Duodenal mucosa (tissue), 2 donors: ENCODE data around the gene TUBGCP2.
A peak's percentile ranks its signal among the peaks of the same experiment; 100 is the strongest.

Experiments used
- H3K27ac ChIP-seq: one replicate; pipeline ENCODE4 v1.7.0; 2013; ENCODE audit warnings: low read depth, low read length
- H3K27me3 ChIP-seq, 2 donors: one replicate each; pipeline ENCODE4 v1.7.0; 2013; ENCODE audit warnings: low read length in 2 of 2, control low read depth in 1 of 2; ENCODE audit not compliant: insufficient read depth in 2 of 2, control insufficient read depth in 1 of 2
- H3K36me3 ChIP-seq, 2 donors: one replicate each; pipeline ENCODE4 v1.7.0; 2013; ENCODE audit warnings: low read length in 2 of 2, control low read depth in 1 of 2; ENCODE audit not compliant: insufficient read depth in 2 of 2, control insufficient read depth in 1 of 2
- H3K4me1 ChIP-seq, 2 donors: one replicate each; pipeline ENCODE4 v1.7.0; 2013; ENCODE audit warnings: low read length in 2 of 2, control low read depth in 1 of 2; ENCODE audit not compliant: insufficient read depth in 2 of 2, control insufficient read depth in 1 of 2
- H3K4me3 ChIP-seq, 2 donors: one replicate each; pipeline ENCODE4 v1.7.0; 2013; ENCODE audit warnings: low read length in 2 of 2, low read depth in 1 of 2
- H3K9ac ChIP-seq, 2 donors: one replicate each; pipeline ENCODE4 v1.7.0; 2013; ENCODE audit warnings: low read length in 2 of 2, low read depth in 1 of 2
- H3K9me3 ChIP-seq, 2 donors: one replicate each; pipeline ENCODE4 v1.7.0; 2013; ENCODE audit warnings: low read length in 2 of 2, control low read depth in 1 of 2; ENCODE audit not compliant: control insufficient read depth in 1 of 2

Gene TUBGCP2

GRCh38 chr10:133351408-133352318, 43.0 kb upstream of the TUBGCP2 start:
- Histone ChIP-seq H3K9ac (no peak overlapping the region), H3K27ac (no peak overlapping the region)

GRCh38 chr10:133350950-133351329, 42.3 kb upstream of the TUBGCP2 start:
- no peak overlapping the region for H3K4me3 ChIP-seq
- H3K27ac ChIP-seq: no peak overlapping the region
- peaks cover 0 to 5% of the 10 kb centered on the region in 2 donors for H3K27me3 ChIP-seq
- H3K4me1 ChIP-seq: peaks cover 10 to 18% of the 10 kb centered on the region in 2 donors
- H3K9ac ChIP-seq: no peak overlapping the region
- peaks cover 0 to 10% of the 10 kb centered on the region in 2 donors for H3K36me3 ChIP-seq
- no peaks in the 10 kb centered on the region for H3K9me3 ChIP-seq

More at GRCh38 chr10:133351408-133352318, 43.0 kb upstream of the TUBGCP2 start:
- Histone ChIP-seq H3K9me3 (no peaks in the 10 kb centered on the region), H3K36me3 (peaks cover 0 to 13% of the 10 kb centered on the region in 2 donors), H3K4me3 (no peak overlapping the region), H3K27me3 (peaks cover 0 to 5% of the 10 kb centered on the region in 2 donors), H3K4me1 (peaks cover 17 to 21% of the 10 kb centered on the region in 2 donors)

GRCh38 chr10:133350283-133350949, 41.7 kb upstream of the TUBGCP2 start:
- Histone ChIP-seq H3K27me3 (peaks cover 0 to 5% of the 10 kb centered on the region in 2 donors), H3K9ac (no peak overlapping the region), H3K4me3 (no peak overlapping the region), H3K27ac (no peak overlapping the region), H3K9me3 (no peaks in the 10 kb centered on the region), H3K4me1 (peaks cover 7 to 18% of the 10 kb centered on the region in 2 donors), H3K36me3 (peaks cover 0 to 8% of the 10 kb centered on the region in 2 donors)

GRCh38 chr10:133349577-133350011, 40.9 kb upstream of the TUBGCP2 start:
- no peak overlapping the region for H3K27ac ChIP-seq
- H3K27me3 ChIP-seq: peaks cover 0 to 5% of the 10 kb centered on the region in 2 donors
- peaks cover 7 to 18% of the 10 kb centered on the region in 2 donors for H3K4me1 ChIP-seq
- no peak overlapping the region for H3K9ac ChIP-seq
- no peak overlapping the region for H3K4me3 ChIP-seq
- H3K36me3 ChIP-seq: peaks cover 0 to 8% of the 10 kb centered on the region in 2 donors
- no peaks in the 10 kb centered on the region for H3K9me3 ChIP-seq

GRCh38 chr10:133349160-133349568, 40.5 kb upstream of the TUBGCP2 start:
- no peaks in the 10 kb centered on the region for H3K9me3 ChIP-seq
- no peak overlapping the region for H3K27ac ChIP-seq
- H3K4me1 ChIP-seq: peaks cover 7 to 18% of the 10 kb centered on the region in 2 donors
- H3K9ac ChIP-seq: no peak overlapping the region
- peaks cover 0 to 5% of the 10 kb centered on the region in 2 donors for H3K27me3 ChIP-seq
- peaks cover 0 to 5% of the 10 kb centered on the region in 2 donors for H3K36me3 ChIP-seq
- H3K4me3 ChIP-seq: no peak overlapping the region

- Histone ChIP-seq H3K27me3 (peaks cover 0 to 5% of the 10 kb centered on the region in 2 donors), H3K9ac (peak overlapping the region; percentile 43 to 78), H3K4me3 (peak overlapping the region; percentile 67 to 72), H3K9me3 (no peaks in the 10 kb centered on the region), H3K4me1 (peaks cover 12 to 24% of the 10 kb centered on the region in 2 donors), H3K36me3 (peaks cover 0 to 5% of the 10 kb centered on the region in 2 donors), H3K27ac (peak overlapping the region; percentile 62)
These were observed 39.2 kb upstream of the TUBGCP2 start for GRCh38 chr10:133347710-133348517.

- Histone ChIP-seq H3K9me3 (no peaks in the 10 kb centered on the region), H3K4me3 (no peak overlapping the region), H3K27me3 (peaks cover 0 to 5% of the 10 kb centered on the region in 2 donors), H3K27ac (no peak overlapping the region), H3K36me3 (no peaks in the 10 kb centered on the region), H3K9ac (no peak overlapping the region), H3K4me1 (peaks cover 13 to 25% of the 10 kb centered on the region in 2 donors)
These were observed 37.7 kb upstream of the TUBGCP2 start for GRCh38 chr10:133346413-133346812.

- no peak overlapping the region for H3K9ac ChIP-seq
- no peaks in the 10 kb centered on the region for H3K9me3 ChIP-seq
- no peaks in the 10 kb centered on the region for H3K36me3 ChIP-seq
- H3K27me3 ChIP-seq: peaks cover 0 to 2% of the 10 kb centered on the region in 2 donors
- H3K4me3 ChIP-seq: no peak overlapping the region
- H3K27ac ChIP-seq: no peak overlapping the region
- peaks cover 10 to 21% of the 10 kb centered on the region in 2 donors for H3K4me1 ChIP-seq
These were observed 35.6 kb upstream of the TUBGCP2 start for GRCh38 chr10:133344236-133344635.

- Histone ChIP-seq H3K27me3 (peaks cover 0 to 6% of the 10 kb centered on the region in 2 donors), H3K27ac (no peak overlapping the region), H3K9ac (peak overlapping the region in 1 of 2 donors; percentile 57)
These were observed 34.9 kb upstream of the TUBGCP2 start for GRCh38 chr10:133343558-133343957.

More at GRCh38 chr10:133343558-133343957, 34.9 kb upstream of the TUBGCP2 start:
- Histone ChIP-seq H3K36me3 (no peaks in the 10 kb centered on the region), H3K4me3 (peak overlapping the region; percentile 21 to 45), H3K9me3 (no peaks in the 10 kb centered on the region), H3K4me1 (peaks cover 6 to 18% of the 10 kb centered on the region in 2 donors)
